SW480 (cell line): ENCODE results near the gene MRPL23.

Experiments
- DNase-seq: peaks from one replicate; pipeline ENCODE4 v3.0.0-alpha.2; 2016; ENCODE audit warnings: low spot score

The MRPL23 gene

GRCh38 chr11:1921574-1922141, 25.5 kb upstream of the MRPL23 start:
- no peak for DNase-seq

DNA sequence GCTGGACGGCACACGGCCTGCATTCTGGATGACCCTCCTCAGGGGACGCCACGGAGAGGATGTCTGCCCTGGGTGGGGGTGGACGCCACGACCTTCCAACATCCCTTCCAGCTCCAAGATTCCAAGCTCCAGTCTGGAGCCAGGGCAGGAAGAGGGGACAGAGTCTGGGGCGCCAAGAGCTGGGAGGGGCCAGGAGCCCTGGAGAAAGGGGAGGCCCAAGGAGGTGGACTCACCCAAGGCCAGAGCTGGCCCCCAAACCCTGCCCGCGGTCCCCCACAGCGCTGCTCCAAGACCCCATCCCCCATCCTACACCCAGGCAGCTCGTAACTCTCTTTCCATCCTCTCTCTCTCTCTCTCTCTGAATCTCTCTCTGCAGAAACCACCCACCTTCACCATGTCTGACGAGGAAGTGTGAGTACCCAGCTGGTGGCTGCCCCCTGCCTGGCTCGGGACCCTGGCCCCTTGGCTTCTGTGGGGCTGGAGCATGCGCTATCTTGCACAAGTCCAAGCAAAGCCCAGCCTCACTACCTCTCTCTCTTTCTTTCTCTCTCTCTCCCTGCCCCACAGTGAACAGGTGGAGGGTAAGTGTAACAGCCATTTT, 24.6 kb upstream of the MRPL23 start:
- no peak for DNase-seq

DNA sequence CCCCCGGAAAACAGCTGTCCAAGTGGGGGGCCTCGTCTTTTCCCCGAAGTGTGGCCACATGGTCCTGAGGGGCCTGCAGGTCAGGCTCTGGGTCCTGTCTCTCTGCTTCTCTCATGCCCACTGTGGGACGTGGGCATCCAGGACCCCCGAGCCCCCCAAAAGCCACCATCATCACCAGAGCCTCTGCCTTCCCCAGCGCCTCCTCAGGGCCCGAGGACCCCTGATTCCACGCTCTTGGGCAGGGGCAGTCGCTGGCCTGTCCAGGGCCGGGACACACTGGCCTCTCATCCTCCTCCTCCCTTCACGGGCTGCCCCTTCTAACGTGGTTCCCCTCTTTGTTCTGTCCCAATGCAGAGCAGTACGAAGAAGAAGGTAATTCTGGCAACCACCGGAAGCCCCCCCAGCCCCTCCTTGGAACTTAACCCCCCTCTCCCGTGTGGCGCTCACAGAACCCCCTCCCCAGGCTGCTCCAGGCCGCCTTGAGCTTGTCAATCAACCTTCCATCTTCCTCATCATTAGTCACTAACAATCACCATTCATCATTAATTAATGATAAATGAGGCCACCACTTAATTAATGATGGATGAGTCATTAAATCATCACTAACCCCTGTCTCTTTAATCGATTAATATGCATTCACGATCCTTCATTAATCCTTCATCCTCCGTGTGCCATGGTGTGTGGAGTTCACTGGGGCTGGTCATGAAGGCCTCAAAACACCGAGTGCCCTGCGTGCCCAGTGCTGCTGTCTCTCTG, 23.8 kb upstream of the MRPL23 start:
- DNase-seq, result no peak

- DNase-seq, result no peak
Measured at GRCh38 chr11:1924181-1924580, 23.0 kb upstream of the MRPL23 start.

DNA sequence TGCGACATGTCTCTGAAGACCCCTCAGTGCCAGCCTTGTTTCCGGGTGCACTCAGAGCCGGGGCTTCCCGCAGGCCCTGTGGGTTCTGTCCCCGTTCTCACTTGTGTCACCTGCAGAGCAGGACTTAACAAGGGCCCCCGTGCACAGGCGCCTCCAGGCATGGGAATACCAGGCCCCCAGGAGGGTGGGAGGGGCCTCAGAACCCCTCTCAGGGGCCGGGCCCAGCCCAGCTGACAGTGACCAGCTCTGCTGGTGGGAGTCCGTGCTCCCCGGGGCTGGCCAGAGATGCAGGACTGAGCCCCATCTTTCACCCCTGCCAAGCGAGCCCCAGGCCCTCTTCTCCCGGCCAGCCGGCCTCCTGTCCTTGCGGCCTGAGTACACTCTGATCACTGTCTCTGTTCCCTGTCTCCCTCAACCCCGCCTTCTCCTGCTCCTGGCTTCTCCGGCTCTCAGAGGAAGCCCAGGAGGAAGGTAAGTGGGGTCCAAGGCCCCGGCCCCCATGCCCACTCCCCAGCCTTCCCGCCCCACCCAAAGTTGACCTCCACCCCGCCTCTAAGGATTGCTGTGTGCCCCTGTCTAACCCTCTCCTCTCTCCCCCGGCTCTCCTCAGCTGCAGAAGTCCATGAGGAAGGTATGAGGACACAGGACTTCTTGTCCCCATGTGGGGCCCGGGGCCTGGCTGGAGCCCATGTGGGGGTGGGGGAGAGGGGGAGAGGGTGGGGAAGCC, 22.3 kb upstream of the MRPL23 start:
- no peak for DNase-seq

DNA sequence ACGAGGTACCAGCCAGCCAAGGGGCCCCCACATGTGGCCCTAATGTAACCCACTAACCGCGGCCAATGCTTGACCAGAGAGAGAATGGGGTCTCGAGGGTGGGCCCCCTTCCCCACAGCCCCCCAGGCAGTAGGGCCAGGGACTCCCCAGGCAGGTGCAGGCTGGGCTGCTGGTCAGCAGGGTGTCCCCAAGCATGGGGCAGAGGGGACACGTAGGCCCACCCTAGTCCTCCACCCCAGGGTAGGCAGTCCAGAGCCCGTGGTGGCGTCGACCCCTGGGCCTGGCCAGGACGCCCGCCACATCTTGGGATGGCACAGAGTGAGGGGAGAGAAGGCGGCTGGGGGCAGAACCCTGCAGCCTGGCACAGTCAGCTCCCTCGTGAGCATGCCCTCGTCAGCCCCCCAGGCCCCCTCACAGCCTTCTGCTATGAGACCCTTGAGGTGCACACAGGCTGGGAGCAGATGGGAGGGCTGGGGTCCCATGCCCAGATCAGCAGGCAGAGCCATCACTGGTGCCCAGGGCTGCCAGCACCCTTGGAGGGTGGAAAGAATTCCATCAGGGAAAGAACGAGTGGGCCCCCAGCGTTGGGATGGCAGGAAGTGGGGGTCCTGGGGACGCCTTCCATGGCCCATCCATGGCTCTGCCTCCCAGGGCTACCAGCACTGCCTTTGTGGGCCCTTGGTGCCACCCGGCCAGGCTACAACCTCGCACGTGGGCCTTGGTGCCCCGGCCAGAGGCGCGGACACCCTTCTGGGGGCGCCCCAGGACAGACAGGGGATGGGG, 21.6 kb upstream of the MRPL23 start:
- DNase-seq, result no peak

- no peak for DNase-seq
Measured at GRCh38 chr11:1926156-1927025, 20.7 kb upstream of the MRPL23 start.

GRCh38 chr11:1927026-1927847, 19.9 kb upstream of the MRPL23 start:
- no peak for DNase-seq

DNA sequence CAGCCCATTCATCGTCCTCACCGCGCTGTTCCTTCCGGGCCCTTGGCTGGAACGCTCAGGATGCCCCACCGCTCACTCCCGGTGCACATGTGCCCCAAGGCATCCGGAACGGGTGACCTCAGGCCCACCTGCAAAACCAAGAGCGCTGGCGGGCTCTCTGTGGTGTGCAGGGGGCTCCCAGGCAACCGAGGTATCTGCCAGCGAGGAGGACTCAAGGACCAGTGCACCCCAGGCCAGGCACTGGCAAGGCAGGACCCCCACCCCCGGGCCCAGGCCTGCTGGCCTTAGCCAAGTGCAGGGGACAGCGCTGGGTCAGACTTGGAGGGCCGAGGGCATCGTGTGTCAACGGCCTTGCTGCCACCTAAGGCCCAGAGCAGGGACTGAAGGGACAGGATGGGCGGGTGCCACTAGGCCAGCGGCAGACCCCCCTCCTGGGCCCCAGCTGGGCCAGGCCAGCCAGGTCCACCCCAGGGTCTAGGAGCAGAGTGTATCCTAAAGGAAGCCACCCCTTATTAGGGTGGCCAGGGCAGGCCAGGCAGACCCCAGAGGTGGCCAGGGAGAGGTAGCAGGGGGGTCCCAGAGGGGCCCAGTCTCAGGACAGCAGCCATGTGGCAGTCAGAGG, 19.2 kb upstream of the MRPL23 start:
- DNase-seq, result no peak

DNA sequence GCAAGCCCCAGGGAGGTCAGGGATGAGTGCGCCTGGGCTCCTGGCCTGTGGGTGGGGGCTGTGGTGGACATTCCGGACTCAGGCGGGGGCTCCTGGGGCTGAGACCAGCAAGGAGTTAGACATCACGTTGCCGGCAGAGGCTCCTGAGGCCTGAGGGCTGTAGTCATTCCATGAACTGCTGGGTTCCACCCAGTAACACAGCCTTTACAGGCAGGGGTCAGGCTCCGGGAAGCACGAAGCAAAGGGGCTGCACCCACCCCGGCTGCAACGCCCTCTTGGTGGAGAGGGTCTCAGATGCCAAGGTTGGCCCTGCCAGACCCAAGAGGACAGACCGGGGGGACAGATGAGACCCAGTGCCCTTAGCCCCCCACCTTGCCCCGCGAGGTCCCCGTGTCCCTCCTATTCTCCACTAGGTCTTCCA, 18.7 kb upstream of the MRPL23 start:
- no peak for DNase-seq

GRCh38 chr11:1928891-1929541, 18.1 kb upstream of the MRPL23 start:
- DNase-seq, result no peak

- no peak for DNase-seq
Measured at GRCh38 chr11:1929621-1930461, 17.3 kb upstream of the MRPL23 start.

GRCh38 chr11:1930462-1930830, 16.7 kb upstream of the MRPL23 start:
- DNase-seq, result no peak

DNA sequence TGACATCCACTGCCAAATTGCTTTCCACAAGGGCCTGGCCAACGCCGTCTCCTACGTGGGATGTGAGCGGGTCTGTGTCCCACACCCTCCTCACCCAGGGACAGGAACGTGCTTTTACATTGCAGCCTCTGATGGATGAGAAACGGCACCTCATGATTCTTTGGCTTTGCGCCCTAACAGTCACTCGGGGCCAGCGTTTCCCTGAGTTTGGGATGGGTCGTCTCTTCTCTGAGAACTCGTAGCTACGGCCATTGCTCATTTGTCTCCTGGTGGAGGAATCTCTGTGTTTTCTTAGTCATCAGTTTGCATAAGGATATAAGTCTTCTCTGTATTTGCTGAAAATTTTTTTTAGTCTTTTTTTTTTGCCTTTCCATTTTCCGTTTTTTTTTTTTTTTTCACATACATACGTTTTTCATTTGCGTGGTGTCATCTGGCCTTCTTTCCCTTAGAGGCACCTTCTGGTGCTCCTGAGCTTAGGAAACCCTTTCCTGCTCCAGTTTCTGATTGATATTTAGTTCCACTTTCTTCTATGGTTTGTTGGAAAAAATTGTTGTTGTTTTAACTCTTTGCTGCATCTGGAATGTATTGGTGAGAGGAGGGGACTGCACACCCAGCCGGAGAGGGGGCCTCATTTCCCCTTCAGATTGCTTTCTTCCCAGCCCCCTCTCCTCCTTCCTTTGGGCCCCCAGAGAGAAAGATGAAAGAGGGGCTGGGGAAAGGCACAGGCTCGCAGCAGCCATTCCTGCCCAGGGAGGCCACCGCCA, 15.6 kb upstream of the MRPL23 start:
- no peak for DNase-seq

GRCh38 chr11:1932105-1932480, 15.0 kb upstream of the MRPL23 start:
- no peak for DNase-seq

GRCh38 chr11:1932681-1933080, 14.5 kb upstream of the MRPL23 start:
- DNase-seq, result no peak
